H1 (cell line): ENCODE data around the gene GBF1. TPM values are rescaled to one million over a fixed set of nuclear protein-coding genes. Genes with fewer than 3 reads are reported as not detected.

Experiments used
- CTCF ChIA-PET: fragments of 300-600 bp; sonication (Branson Sonifier 250); formaldehyde crosslinking; loops from one replicate; lab custom pipeline; 2021; ENCODE audit not compliant: partially characterized antibody; lab: Charles Lee
- POLR2A ChIA-PET: fragments of 300-600 bp; sonication (Branson Sonifier 250); formaldehyde crosslinking; loops from one replicate; lab custom pipeline; 2021; ENCODE audit warnings: inconsistent platforms; ENCODE audit not compliant: partially characterized antibody; lab: Charles Lee
- DNase-seq, 2 experiments: peaks; one replicate each; pipeline versions ENCODE4 v3.0.0 to v3.0.0-alpha.2; 2010 to 2022; ENCODE audit warnings: low spot score in 2 of 2, low read depth in 1 of 2, mixed read lengths in 1 of 2
- FAIRE-seq: peaks from 2 replicates; lab custom pipeline; 2011; peaks lifted over from hg19 to GRCh38; lab: Jason Lieb, UNC
- H2AFZ ChIP-seq: 2 replicates; pipeline ENCODE4 v1.8.1; 2012; ENCODE audit warnings: low read length, inconsistent platforms
- H2AK5ac ChIP-seq: 2 replicates; pipeline ENCODE4 v1.6.1; 2013; ENCODE audit warnings: low read depth, low read length
- H2BK120ac ChIP-seq: replicated peaks from 2 replicates; pipeline ENCODE3; 2013; ENCODE audit warnings: low read depth, low read length, inconsistent platforms
- H2BK12ac ChIP-seq: 2 replicates; pipeline ENCODE4 v1.6.1; 2013; ENCODE audit warnings: low read depth, low read length
- H2BK15ac ChIP-seq: 2 replicates; pipeline ENCODE4 v1.6.1; 2013; ENCODE audit warnings: low read length
- H2BK20ac ChIP-seq: 2 replicates; pipeline ENCODE4 v1.6.1; 2013; ENCODE audit warnings: low read length
- H2BK5ac ChIP-seq: 2 replicates; pipeline ENCODE4 v1.6.1; 2013; ENCODE audit warnings: low read depth, low read length
- H3K14ac ChIP-seq: 2 replicates; pipeline ENCODE4 v1.6.1; 2013; ENCODE audit warnings: inconsistent platforms; ENCODE audit not compliant: insufficient read length
- H3K18ac ChIP-seq: 2 replicates; pipeline ENCODE4 v1.6.1; 2013; ENCODE audit warnings: low read length; ENCODE audit errors: extremely low read depth
- H3K23ac ChIP-seq: 2 replicates; pipeline ENCODE4 v1.6.1; 2013; ENCODE audit warnings: inconsistent platforms; ENCODE audit not compliant: insufficient read length
- H3K23me2 ChIP-seq: 2 replicates; pipeline ENCODE4 v1.6.1; 2013; ENCODE audit warnings: low read depth, low read length
- H3K27ac ChIP-seq: 2 replicates; pipeline ENCODE4 v1.6.1; 2011; ENCODE audit warnings: low read depth, low read length, inconsistent platforms
- H3K27me3 ChIP-seq, 4 experiments: replicated peaks in 1 of 4; 1 replicate in 1 of 4; 2 replicates in 3 of 4; pipeline versions ENCODE4 v1.6.1 to v1.8.1; 2011 to 2013; ENCODE audit warnings: low read length in 3 of 4, mild to moderate bottlenecking in 3 of 4, inconsistent platforms in 2 of 4, mixed read lengths in 2 of 4, moderate library complexity in 1 of 4; ENCODE audit not compliant: control insufficient read depth in 3 of 4, insufficient read depth in 3 of 4; ENCODE audit errors: extremely low read depth in 1 of 4
- H3K36me3 ChIP-seq, 4 experiments: 2 replicates each; pipeline versions ENCODE4 v1.6.1 to v1.8.1; 2011 to 2013; ENCODE audit warnings: mild to moderate bottlenecking in 4 of 4, low read length in 3 of 4, moderate library complexity in 2 of 4, control low read depth in 1 of 4, inconsistent platforms in 1 of 4; ENCODE audit not compliant: insufficient read depth in 4 of 4, control insufficient read depth in 2 of 4
- H3K4ac ChIP-seq: replicated peaks from 2 replicates; pipeline ENCODE3; 2013; ENCODE audit warnings: low read length, low read depth, mixed read lengths, inconsistent platforms; ENCODE audit not compliant: insufficient read length
- H3K4me1 ChIP-seq, 4 experiments: replicated peaks in 1 of 4; 1 replicate in 1 of 4; 2 replicates in 3 of 4; pipeline versions ENCODE4 v1.6.1 to v1.8.1; 2011 to 2013; ENCODE audit warnings: low read length in 3 of 4, inconsistent platforms in 2 of 4, mixed read lengths in 1 of 4; ENCODE audit not compliant: insufficient read depth in 4 of 4, control insufficient read depth in 3 of 4
- H3K4me2 ChIP-seq, 2 experiments: 2 replicates each; pipeline versions ENCODE4 v1.6.1 to v1.8.1; 2011 to 2013; ENCODE audit warnings: low read depth in 2 of 2, low read length in 2 of 2, control low read depth in 1 of 2, inconsistent platforms in 1 of 2, mild to moderate bottlenecking in 1 of 2; ENCODE audit not compliant: insufficient read depth in 1 of 2
- H3K4me3 ChIP-seq, 4 experiments: fragments of 200-600, 300-600 bp in 1 of 4; sonication (generic), shearing (Covaris generic), sonication (Bioruptor Twin) in 1 of 4; 2 replicates each; pipeline versions ENCODE4 v1.5.1 to v1.8.1; 2011 to 2016; ENCODE audit warnings: low read length in 4 of 4, low read depth in 3 of 4, control low read depth in 2 of 4, inconsistent platforms in 2 of 4, mild to moderate bottlenecking in 2 of 4, mixed read lengths in 1 of 4, moderate library complexity in 1 of 4; ENCODE audit not compliant: insufficient read depth in 2 of 4; ENCODE audit errors: extremely low read depth in 1 of 4
- H3K56ac ChIP-seq: replicated peaks from 2 replicates; pipeline ENCODE3; 2013; ENCODE audit warnings: low read depth, mild to moderate bottlenecking, mixed read lengths, low read length, inconsistent platforms; ENCODE audit not compliant: insufficient read length
- H3K79me1 ChIP-seq: 2 replicates; pipeline ENCODE4 v1.6.1; 2013; ENCODE audit warnings: low read depth, low read length, control low read depth
- H3K79me2 ChIP-seq, 2 experiments: 2 replicates each; pipeline versions ENCODE4 v1.6.1 to v1.8.1; 2012 to 2013; ENCODE audit warnings: low read length in 2 of 2, mild to moderate bottlenecking in 2 of 2, inconsistent platforms in 1 of 2; ENCODE audit not compliant: insufficient read depth in 2 of 2, control insufficient read depth in 1 of 2
- H3K9ac ChIP-seq, 4 experiments: replicated peaks in 1 of 4; 1 replicate in 1 of 4; 2 replicates in 3 of 4; pipeline versions ENCODE4 v1.6.1 to v1.8.1; 2011 to 2013; ENCODE audit warnings: low read depth in 3 of 4, low read length in 3 of 4, control low read depth in 2 of 4, mild to moderate bottlenecking in 2 of 4, moderate library complexity in 2 of 4, inconsistent platforms in 1 of 4; ENCODE audit errors: extremely low read depth in 1 of 4
- H3K9me3 ChIP-seq, 2 experiments: 2 replicates each; pipeline versions ENCODE4 v1.6.1 to v1.8.1; 2012 to 2013; ENCODE audit warnings: mild to moderate bottlenecking in 2 of 2, moderate library complexity in 2 of 2, control low read depth in 1 of 2, inconsistent platforms in 1 of 2, low read depth in 1 of 2, low read length in 1 of 2, mixed read lengths in 1 of 2; ENCODE audit not compliant: insufficient read depth in 2 of 2
- H4K20me1 ChIP-seq, 2 experiments: replicated peaks in 1 of 2; 2 replicates each; pipeline versions ENCODE3 to v1.8.1; 2011 to 2013; ENCODE audit warnings: inconsistent platforms in 2 of 2, low read length in 2 of 2, mild to moderate bottlenecking in 1 of 2; ENCODE audit not compliant: insufficient read depth in 2 of 2, control insufficient read depth in 1 of 2
- H4K5ac ChIP-seq: 2 replicates; pipeline ENCODE4 v1.6.1; 2013; ENCODE audit warnings: low read length, low read depth, mixed read lengths, inconsistent platforms; ENCODE audit not compliant: insufficient read length
- H4K8ac ChIP-seq: 2 replicates; pipeline ENCODE4 v1.8.0; 2013; ENCODE audit warnings: mild to moderate bottlenecking, moderate library complexity, low read length, inconsistent platforms; ENCODE audit not compliant: insufficient read depth; ENCODE audit errors: extremely low read depth
- H4K91ac ChIP-seq: replicated peaks from 2 replicates; pipeline ENCODE3; 2013; ENCODE audit warnings: low read length, mixed read lengths, inconsistent platforms; ENCODE audit not compliant: insufficient read length
- EP300 ChIP-seq, 2 experiments: IDR thresholded peaks; 1 replicate in 1 of 2; 2 replicates in 1 of 2; pipeline ENCODE4 v1.6.1; 2011 to 2012; ENCODE audit warnings: low read depth in 2 of 2, low read length in 2 of 2, mild to moderate bottlenecking in 2 of 2, borderline replicate concordance in 1 of 2, inconsistent platforms in 1 of 2, moderate library complexity in 1 of 2
- SAP30 ChIP-seq: fragments of 300-600 bp; sonication (generic); IDR thresholded peaks from 2 replicates; pipeline ENCODE4 v1.7.1; 2012; ENCODE audit warnings: low read length, moderate library complexity, mild to moderate bottlenecking, inconsistent platforms; ENCODE audit not compliant: insufficient read depth, insufficient replicate concordance
- WGBS, 2 experiments: shearing (Covaris generic) in 1 of 2; methylation state at CpG; one replicate each; pipeline versions ENCODE4 v1.1.6 to v1.1.7; 2013 to 2015; ENCODE audit warnings: low lambda C conversion rate in 2 of 2, mixed read lengths in 2 of 2, inconsistent platforms in 1 of 2, low coverage in 1 of 2, missing lambda C conversion rate in 1 of 2; ENCODE audit not compliant: insufficient replicate concordance in 2 of 2, insufficient coverage in 1 of 2, insufficient read length in 1 of 2; ENCODE audit errors: extremely low coverage in 1 of 2, missing lambda C conversion rate in 1 of 2; 5-methylcytosine and 5-hydroxymethylcytosine counted together
- polyA plus RNA-seq, 7 experiments: library from polyadenylated mRNA; depleted of rRNA in 3 of 7; stranded (reverse) in 5 of 7; unstranded in 2 of 7; fragments of >200 nt in 5 of 7; fragments of 200-250 nt in 2 of 7; gene quantifications; 1 replicate in 5 of 7; 2 replicates in 1 of 7; 4 replicates in 1 of 7; pipeline versions ENCODE4 v1.2.1 to v1.2.3, GENCODE V29; 2011 to 2013; ENCODE audit warnings: missing spikeins in 2 of 7, mixed read lengths in 2 of 7
- total RNA-seq: library from RNA; stranded (reverse); fragmentation: NEBNext Ultra II Directional; extraction: Animal tissue kit (Norgen Biotek cat#: 25700); gene quantifications from 2 replicates; pipeline ENCODE4 v1.2.1, GENCODE V29; 2021

The GBF1 gene
- total and polyA plus RNA-seq, 2 of the 8 experiments (the other 6 are each of a cell fraction or from before 2014, with no cell fraction given): 11.0 to 25.5 TPM

DNA sequence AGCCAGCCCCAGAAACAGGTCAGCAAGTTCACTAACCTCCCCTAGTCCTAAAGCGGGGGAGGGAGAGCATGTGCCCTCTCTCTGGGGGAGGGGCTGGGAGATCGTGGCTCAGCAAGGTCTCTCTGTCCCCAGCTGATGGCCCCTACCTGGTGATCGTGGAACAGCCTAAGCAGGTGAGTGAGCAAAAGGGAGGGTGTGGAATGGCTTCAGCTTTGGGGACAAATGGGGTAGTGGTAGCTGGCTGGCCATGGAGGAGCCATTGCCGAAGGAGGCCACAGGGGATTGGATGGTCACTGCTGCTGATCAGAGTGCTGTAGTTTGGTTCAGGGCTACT is 151.0 kb downstream of the GBF1 start:
- H2BK20ac ChIP-seq: no peak overlapping the region
- no peak overlapping the region for H3K4ac ChIP-seq
- H2AK5ac ChIP-seq: peak overlapping the region; percentile 55
- H3K9me3 ChIP-seq: no peaks in the 10 kb centered on the region
- H2BK120ac ChIP-seq: no peak overlapping the region
- peaks cover 6 to 12% of the 10 kb centered on the region in 2 experiments for H4K20me1 ChIP-seq
- no peaks in the 10 kb centered on the region for H3K79me2 ChIP-seq
- H4K5ac ChIP-seq: no peak overlapping the region
- no peak overlapping the region for H3K14ac ChIP-seq
- FAIRE-seq: no peak
- peaks cover 13% of the 10 kb centered on the region for H3K23me2 ChIP-seq
- no peak overlapping the region for H4K91ac ChIP-seq
- H2BK12ac ChIP-seq: no peak overlapping the region
- H2BK15ac ChIP-seq: no peak overlapping the region
- WGBS, 2 experiments: 68% methylated on average over 3 of the region's 4 CpGs; no CpG with 5 or more reads in 1 of the 2 experiments
- peak overlapping the region in 3 of 4 experiments; percentile 3 to 72 (median 71); a peak in 3 of 7 replicates for H3K9ac ChIP-seq
- H3K4me1 ChIP-seq: peaks cover 0 to 24% (median 14%) of the 10 kb centered on the region in 4 experiments; a peak in 6 of 7 replicates
- 0 out of 2 replicates have a peak overlapping the region, but pooled peaks have one; percentile 2 for H2BK5ac ChIP-seq
- H3K18ac ChIP-seq: peak overlapping the region; percentile 2; the same call in 1 of the 2 replicates
- H3K36me3 ChIP-seq: peaks cover 0 to 7% (median 4%) of the 10 kb centered on the region in 4 experiments; a peak in 5 of 8 replicates
- peak overlapping the region; percentile 91 to 98 for H3K4me2 ChIP-seq
- POLR2A ChIA-PET: interaction anchor here (1.1 to 6.1 kb wide), 9 partner anchors 9 to 165 kb away, joined by 4 to 38 read pairs (median 9); partner anchors contain the start of genes CUEDC2, FBXL15 and PSD
- H3K27ac ChIP-seq: peak overlapping the region; percentile 69; the same call in 1 of the 2 replicates
- H3K56ac ChIP-seq: no peak overlapping the region
- peak overlapping the region; percentile 29 to 75 (median 68) for H3K4me3 ChIP-seq
- no peak for DNase-seq
- H4K8ac ChIP-seq: no peak overlapping the region
- no peak for TF ChIP-seq EP300 (IDR thresholded peaks at IDR 0.05; ENCODE audit: borderline replicate concordance in 1 of 2, low read depth in 2 of 2, low read length in 2 of 2)
- TF ChIP-seq SAP30: peak; percentile 10
- no peak overlapping the region for H2AFZ ChIP-seq
- CTCF ChIA-PET: interaction anchor here (1.0 to 16.4 kb wide), 13 partner anchors 9 to 227 kb away, joined by 3 to 357 read pairs (median 8); partner anchors contain the start of genes CUEDC2, ELOVL3, FBXL15 and PSD
- no peaks in the 10 kb centered on the region for H3K79me1 ChIP-seq
- H3K27me3 ChIP-seq: peaks cover 0 to 24% (median 18%) of the 10 kb centered on the region in 4 experiments; a peak in 6 of 7 replicates
- H3K23ac ChIP-seq: no peak overlapping the region
